DMS 273 (cell line): ENCODE measurements around the gene ZNF511.
"Not testable (repeated sequence)": the region's sequence is repeated elsewhere in the genome, so short reads cannot be mapped to it uniquely, and the experiment has no call there.

Source experiments
- DNase-seq: peaks from one replicate; lab custom pipeline; 2025; ENCODE audit not compliant: unreplicated experiment; lab: John Stamatoyannopoulos, UW

ZNF511 gene, protein sequence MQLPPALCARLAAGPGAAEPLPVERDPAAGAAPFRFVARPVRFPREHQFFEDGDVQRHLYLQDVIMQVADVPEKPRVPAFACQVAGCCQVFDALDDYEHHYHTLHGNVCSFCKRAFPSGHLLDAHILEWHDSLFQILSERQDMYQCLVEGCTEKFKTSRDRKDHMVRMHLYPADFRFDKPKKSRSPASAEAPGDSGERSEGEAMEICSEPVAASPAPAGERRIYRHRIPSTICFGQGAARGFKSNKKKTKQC

DNA sequence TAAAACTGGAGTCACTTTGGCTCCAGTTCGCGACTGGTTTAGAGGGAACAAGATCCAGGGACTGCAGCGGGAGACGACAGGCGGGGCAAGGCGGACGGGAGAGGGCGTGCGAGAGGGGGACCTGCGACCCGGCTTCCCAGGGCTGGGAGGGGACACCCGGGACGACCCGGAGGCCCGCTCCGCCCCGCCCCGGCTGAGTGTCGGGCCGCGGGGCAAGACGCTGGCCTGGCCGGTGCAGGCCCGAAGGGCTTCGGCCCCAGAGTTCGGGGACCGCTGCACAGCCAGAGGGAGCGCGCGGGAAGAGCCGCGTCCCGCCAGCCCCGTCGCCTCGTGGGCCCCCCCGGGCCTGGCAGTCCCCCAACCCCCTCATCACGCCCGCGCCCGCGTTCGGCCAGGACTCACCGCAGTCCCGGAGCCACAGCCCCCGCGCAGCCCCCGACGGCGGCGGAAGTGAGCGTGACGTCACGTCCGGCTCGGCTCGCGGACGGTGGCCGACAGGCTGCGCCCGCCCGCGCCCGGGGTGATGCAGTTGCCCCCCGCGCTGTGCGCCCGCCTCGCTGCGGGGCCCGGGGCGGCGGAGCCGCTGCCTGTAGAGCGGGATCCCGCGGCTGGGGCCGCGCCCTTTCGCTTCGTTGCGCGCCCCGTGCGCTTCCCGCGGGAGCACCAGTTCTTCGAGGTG lies at the start of gene ZNF511, which contains the start of gene TUBGCP2:
Gene ZNF511 (plus strand): TSS at position 494 of the 679 bp plus-strand sequence. CDS start 30 bp downstream, at position 524.
Gene TUBGCP2 (minus strand): TSS at position 452 of the 679 bp plus-strand sequence. CDS start 5,931 bp downstream, outside the sequence.
- DNase-seq, result peak; percentile 87

DNA sequence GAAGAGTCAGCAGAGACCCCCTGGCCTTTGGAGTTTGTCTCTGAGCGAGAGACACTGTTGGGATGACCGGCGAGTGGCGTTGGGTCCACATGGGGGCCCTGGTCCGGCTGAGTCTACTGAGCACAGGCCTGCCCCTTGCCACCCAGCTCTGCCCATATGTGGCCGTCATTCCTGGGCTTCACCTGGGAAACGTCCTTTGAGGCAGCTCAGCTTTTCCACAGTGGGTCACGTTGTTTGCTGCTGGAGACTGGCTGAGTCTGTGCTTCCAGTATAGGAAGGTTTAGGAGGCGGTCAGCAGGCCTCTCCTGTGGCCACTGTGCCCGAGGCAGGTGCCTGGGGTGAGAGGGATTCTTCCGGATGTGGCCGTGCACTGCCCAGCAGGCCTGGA lies 49.1 kb upstream of the ZNF511 start:
- DNase-seq, result no peak

DNA sequence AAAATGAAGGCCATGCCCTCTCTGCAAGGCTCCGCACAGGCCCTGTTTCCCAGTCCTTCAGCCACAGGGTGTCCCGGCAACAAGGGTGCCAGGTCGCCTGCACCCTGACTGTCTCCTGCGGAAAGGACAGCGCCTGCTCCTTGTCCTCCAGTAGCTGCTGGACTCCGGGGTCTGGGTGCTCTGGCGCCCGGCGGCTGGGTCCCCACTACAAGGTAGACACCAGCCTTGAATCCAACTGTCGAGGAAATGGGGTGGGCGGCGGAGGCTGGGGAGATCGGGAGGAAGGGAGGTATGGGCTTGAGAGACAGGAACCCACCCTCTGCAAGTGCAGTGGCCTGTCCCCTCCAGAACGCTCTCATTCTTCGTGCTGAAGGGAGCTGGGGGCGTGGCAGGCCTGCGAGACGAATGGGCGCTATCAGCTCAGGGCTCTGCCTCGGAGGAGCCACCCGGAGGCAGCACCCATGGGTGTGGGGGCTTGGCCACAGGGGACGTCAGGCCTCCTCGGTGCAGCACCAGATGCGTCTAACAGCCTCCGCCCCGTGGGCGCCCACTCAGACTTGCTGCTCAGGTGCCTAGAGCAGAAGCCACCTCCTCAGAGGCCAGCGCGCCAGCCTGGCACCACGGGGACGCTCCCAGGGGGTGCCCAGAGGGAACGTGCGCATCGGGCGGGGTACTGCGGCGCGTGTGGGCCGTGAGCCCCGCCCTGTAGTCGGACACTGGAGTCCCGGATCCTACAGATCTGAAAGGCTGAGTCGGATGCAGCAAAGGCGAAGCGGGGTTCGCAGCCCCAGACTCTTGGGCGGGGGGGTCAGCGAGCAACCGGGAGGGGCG lies 47.6 kb upstream of the ZNF511 start:
- DNase-seq, result peak; percentile 60

DNA sequence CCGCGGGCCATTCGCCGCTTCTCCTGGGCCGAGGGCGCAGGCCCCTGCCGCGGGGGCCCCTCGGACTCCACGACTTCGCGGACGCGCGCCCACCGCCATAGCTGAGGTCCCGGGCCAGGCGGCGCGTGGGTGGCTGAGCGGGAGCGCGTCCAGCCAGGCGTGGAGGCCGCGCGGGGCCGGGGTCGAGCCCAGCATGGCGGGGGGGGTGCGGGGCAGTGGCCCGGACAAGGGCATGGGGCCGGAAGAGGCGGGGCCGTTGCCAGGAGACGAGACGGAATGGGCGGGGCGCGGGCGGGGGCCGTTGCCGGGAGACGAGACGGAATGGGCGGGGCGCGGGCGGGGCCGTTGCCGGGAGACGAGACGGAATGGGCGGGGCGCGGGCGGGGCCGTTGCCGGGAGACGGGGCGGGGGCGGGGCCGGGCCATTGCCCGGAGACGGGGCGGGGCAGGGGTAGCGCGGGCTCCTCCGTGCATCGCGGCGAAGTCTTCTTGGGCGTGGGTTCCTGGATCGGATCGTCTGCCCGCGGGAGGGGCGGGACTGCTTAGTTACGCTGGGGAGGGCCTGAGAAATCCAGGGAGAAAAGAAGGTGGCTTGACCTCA lies 46.9 kb upstream of the ZNF511 start:
- DNase-seq, result peak; percentile 77

DNA sequence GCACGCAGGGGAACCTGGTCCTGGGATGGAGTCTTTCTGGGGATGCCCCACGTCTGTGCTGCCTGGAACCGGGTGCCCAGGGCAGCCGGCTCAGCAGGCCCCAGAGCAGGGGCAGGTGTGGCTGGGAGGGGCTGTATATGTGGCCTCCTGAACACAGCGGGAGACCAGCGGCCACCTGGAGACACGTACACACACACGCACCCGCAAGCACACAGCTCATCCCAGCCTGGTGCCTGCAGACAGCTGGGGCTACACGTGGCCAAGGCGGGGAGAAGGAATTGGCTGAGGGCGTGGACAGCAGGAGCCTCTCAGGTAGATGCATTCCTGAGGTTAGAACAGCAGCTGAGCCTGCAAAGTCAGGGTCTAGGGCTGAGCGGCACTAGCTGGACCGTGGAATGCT lies 46.0 kb upstream of the ZNF511 start:
- DNase-seq, result peak; percentile 23

DNA sequence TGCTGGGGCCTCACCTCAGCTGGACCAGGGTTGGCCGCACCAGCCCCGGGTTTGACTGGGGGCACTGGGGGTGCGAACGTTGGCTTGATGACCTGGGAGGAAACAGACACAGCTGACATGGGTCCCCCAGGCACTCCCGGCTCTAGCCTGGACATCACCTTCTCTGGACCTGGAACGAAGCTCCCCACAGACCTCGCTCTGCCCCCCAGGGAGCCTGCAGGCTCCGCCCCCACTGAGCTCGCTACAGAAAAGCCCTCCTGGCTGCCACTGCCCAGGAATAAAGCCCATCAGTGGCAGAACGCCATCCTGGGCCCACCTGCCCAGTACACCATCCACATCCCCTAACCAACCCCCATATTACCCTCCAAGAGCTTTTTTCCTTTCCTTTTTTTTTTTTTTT lies 45.0 kb upstream of the ZNF511 start:
- no peak for DNase-seq

DNA sequence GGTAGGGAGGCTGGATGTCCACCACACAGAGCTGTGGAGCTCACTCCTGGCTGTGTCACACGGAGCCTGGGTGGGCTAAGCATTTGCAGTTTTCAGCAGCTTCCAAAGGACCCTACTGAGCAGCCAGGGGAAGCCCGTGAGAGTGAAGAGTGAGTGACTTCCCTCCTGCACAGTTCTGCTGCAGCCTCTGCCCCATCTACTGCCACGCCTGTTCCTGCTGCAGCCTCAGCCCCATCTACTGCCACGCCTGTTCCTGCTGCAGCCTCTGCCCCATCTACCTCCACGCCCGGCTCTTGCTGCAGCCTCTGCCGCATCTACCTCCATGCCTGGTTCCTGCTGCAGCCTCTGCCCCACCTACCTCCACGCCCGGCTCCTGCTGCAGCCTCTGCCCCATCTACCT lies 44.3 kb upstream of the ZNF511 start:
- no peak for DNase-seq

DNA sequence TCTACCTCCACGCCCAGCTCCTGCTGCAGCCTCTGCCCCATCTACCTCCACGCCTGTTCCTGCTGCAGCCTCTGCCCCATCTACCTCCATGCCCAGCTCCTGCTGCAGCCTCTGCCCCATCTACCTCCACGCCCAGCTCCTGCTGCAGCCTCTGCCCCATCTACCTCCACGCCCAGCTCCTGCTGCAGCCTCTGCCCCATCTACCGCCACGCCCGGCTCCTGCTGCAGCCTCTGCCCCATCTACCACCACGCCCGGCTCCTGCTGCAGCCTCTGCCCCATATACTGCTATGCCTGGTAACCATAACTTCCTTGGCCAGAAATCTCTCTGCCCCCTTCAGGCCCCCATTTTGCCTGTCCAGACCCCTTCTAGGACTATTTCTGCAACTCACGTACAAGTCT lies 43.7 kb upstream of the ZNF511 start:
- DNase-seq, result not testable (repeated sequence)

DNA sequence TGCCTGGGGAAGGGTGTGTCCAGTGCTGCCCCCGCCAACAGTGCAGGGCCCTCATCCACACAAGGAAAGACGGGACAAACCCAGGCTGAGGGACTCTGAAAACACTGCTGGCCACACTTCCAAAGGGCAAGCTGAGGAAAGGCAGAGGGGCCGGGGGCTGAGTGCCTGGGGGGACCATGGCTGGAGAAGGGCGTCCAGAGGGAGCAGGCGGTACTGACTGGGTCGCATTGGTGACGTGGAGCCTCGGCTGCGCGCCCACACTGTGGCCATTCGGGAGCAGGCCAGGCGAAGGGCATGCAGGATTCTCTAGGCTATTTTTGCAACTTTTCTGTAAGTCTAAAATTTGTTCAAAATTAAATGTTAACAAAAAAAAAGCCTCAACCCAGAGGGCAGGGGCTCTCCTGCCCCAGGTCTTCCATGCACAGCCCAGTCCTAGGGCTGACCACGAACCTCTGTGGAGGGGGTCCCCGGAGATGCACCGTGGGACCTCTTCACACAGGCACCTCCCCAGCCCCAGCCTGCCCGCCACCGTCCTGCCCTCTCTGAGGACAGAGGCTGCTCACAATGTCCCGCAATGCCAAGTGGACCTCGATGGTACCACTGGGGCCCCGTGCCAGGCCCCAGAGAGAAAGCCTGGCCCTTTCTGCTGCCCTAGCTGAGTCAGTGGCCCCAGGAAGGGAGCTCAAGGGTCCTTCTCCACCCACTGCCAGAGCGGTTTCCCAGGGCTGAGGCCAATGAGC lies 42.5 kb upstream of the ZNF511 start:
- DNase-seq, result no peak

DNA sequence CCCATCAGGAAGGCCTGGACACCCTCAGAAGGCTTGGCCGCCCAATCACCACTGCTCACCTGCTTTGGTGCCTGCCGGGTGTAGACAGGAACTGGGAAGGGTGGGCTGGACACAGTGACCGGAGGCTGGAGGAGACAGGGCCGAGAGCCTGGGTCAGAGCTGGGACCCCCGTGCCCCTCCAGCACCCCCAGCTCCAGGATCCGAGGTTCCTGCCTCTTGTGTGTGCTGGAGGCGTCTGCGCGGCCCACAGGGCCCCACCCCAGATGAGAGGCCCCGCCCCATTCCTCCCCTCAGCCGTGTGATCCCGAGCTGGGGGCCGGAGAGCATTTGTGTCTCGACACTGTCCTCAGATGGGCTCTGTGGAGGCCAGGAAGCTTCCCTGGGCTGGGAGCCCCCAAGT lies 41.4 kb upstream of the ZNF511 start:
- DNase-seq, result no peak

DNA sequence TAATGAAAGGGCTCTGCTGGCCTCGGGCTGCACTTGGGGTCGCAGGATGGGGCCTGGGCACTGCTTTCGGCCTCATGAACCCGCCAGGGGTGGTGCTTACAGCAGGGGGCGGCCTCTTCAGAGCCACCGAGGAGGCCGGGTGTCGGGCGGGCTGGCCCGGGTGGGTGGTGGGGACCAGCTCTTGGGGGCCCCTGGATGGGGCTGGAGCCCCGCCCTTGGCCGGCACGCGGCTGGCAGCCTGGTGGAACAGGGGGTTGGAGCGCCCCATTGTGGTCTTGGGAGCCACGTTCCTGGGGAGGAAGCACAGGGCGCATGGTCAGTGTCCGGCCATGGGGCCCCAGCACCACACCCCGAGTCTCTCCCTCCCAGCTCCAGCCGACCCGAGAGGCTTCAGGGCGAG lies 40.9 kb upstream of the ZNF511 start:
- DNase-seq, result no peak

DNA sequence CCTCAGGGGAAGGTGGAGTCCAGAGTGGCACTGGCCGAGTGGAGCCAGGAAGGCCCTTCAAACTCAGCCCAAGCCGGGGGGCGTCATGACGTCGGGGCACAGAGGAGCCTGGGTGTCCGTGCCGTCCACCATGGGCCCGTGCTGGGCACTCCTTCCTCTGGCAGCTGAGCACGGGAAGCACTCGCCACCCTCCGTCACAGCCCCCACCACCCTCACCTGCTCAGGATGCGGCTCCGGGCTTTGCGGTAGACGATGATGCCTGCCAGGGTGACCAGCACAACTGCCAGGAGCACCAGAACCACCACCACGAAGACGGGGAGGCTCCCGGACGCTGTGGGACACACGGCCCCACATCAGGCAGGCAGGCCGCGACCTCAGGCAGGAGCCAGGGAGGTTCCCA lies 40.2 kb upstream of the ZNF511 start:
- DNase-seq, result no peak

DNA sequence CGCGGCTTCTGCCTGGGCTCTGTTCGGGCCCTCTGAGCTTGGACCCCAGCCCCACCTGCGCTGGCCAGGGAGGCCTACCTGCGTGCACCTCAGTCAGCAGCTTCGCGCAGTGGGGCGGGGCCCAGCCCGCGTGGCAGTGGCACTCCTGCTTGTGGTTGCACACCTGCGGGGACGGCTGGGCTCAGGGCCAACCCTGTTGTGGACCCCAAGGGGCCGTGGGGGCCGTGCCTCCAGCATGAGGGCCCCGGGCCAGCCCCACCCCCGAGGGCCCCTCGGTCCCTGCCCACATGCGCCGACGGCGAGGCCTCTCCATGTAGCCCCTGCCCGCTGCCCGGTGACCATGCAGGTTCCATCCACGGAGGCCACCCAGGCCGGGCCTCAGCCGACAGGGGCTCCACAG lies 39.3 kb upstream of the ZNF511 start:
- no peak for DNase-seq

DNA sequence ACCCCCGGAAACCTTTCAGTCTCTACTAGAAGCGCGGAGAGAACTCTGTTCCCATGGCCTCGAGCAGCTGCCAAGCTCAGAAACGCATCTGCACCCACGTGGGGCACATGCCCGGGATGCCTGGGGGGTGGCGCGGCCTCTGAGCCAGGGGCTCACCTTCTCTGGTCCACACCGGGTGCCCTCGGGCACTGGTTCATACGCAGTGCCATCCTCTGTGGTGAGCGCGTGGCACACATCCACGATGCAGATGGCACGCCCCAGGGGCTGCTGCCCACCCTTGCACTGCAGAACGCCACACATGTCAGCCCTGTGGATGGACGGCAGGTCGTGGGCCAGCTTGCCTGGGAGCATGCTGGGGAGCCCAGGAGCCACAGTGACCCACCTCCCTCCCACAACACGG lies 38.5 kb upstream of the ZNF511 start:
- DNase-seq, result peak; percentile 24

DNA sequence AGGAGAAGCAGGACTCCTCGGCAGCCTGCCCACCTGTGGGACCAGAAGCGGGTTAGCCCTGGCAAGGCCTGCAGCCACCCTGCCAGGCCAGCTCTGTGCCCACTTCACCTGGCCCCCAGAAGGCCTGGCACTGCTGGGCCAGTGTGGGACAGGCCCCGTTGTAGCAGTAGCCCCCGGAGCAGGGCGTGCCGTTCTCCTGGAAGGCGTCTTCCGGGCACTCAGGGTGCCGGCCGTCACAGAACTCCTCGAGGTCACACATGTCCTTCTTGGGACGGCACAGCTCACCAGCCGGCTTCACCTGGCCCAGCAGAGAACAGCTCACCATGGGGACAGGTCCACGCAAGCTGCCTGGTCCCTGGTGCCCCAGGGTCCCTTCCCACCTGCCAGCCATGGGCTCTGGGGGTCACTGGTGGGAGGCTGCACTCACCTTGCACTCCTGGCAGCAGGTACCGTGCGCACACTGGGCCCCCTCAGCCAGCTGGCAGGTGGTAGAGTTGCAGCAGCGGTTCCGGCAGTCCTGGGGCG lies 37.9 kb upstream of the ZNF511 start:
- no peak for DNase-seq

DNA sequence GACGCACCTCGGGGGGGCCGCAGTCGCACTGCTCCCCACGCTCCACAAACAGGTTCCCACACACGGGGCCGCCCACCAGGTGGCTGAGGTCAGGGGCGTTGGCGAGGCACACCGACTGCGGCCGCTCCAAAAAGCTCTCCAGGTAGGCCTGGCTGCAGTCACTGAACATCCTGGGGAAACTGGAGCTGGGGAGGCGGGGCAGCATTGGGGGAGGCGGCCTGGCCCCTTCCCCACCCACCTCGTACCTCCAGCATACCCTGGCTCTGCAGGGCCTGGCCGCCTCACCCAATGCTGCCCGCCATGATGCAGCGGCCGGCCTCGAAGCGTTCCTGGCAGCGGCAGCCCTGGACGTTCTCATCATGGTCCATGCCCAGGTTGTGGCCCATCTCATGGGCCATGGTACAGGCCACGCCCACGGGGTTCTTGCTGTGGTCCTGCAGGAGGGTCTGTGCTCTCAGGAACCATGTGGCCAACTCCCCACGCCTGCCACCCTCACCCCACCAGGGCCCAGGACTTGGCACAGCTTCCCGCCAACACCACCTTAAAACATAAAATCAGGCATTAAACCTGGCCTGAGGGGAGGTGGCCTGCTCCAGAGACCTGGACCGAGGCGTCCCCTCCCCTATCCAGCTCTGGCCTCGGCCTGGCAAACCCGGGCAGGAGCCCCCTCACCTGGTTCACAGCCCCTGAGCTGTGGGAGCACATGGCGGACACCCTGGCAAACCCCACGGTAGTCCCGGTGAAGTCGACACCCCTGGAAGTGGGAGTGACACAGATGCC lies 37.0 kb upstream of the ZNF511 start:
- no peak for DNase-seq

DNA sequence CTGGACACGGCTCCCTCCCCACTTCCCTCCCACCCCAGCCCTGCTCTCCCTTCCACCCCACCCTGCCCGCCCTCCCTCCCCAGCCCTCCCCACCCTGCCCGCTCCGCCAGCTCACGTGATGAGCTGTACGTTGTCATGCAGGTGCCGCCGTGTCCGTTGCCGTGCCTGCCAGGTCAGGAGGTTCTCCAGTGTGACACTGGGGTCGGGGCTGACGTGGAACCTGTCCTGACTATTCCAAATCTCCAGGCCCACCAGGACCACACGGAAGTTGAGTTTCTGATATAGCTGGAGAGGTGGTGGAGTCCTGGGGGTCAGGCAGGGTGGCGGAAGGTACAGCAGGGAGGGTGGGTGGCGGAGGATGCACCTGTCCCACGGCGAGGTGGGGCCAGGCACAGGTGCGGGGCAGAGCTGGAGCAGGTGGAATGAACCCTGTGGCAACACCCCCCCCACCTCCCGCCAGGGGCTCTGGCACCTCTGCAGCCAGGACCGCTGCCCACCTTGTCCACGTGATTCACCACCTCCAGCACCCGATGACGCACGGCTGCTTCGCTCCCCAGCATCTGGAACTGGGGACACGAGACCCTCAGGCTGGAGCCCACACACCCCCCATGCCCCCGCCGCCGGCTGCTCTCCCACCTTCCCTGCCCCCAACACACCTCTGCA lies 36.3 kb upstream of the ZNF511 start:
- no peak for DNase-seq

DNA sequence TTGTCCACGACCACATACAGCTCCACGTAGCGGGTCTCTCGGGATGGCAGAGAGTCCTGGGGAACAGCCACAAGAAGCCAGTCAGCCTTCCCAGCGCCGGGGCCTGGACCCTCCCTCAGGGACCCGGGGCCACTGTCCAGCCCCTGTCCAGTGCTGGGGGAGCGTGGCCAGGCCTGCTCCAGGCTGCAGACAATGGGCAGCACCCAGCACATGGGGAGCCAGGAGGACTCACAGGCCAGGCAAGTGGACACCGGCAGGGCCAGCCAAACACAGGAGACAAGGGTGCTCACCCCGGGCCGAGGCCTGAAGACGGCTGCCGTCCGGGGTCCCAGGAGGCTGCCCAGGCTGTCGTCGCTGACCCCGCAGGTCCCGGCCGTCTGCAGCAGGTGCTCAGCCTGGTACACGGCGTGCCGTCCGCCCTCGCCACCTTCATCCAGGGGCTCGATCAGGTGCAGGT lies 35.7 kb upstream of the ZNF511 start:
- DNase-seq, result no peak

DNA sequence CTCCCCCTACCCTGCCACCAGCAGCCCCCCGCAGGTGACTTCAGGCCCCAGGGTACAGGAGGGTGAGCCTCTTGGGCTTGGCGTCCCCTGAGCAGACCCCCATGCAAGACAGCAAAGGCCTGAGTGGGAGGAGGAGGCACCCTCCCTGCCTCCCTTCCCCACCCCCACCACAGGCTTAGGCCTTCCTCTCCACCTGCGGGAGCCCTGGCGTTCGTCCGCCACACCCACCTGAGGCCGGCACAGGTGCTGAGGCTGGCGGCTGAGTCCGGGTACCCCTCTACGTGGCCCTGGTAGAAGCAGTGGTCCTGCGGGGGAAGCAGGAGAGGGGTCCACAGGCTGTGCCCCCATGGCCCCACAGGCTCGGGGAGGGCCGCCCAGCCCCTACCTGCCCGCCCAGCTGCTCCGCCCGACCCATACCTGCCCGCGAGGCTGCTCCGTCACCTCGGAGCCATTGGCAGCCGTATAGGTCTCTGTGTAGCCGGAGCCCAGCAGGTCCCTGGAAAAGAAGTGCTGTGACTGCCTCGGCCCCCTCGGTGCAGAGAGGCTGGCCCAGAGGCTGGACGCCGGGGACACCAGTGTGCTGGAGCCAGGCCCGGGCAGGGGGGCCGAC lies 35.1 kb upstream of the ZNF511 start:
- DNase-seq, result no peak
